Measurements from ENCODE around the gene AIF1. TPM values are rescaled to one million over a fixed set of nuclear protein-coding genes. Genes with fewer than 3 reads are reported as not detected.

Gene AIF1
- total RNA-seq, 1 donor from 2014 or later = not detected

GRCh38 chr6:31621320-31621939, 6.4 kb downstream of the AIF1 start:
- Mint-ChIP-seq H3K4me1 (peaks cover 35% of the 10 kb centered on the region), H3K27ac (ENCODE audit: unreplicated experiment) (peak overlapping the region; percentile 97), H3K36me3 (ENCODE audit: low read depth) (peaks cover 27% of the 10 kb centered on the region), H3K4me3 (peak overlapping the region; percentile 96), H3K27me3 (ENCODE audit: low read depth) (no peaks in the 10 kb centered on the region), H3K9me3 (no peaks in the 10 kb centered on the region)
- no peak for DNase-seq (ENCODE audit: low read depth, low spot score)
- TF ChIP-seq CTCF (conservative IDR thresholded peaks at IDR 0.05) = no peak

GRCh38 chr6:31621991-31622390, 7.0 kb downstream of the AIF1 start:
- no peak for TF ChIP-seq CTCF (conservative IDR thresholded peaks at IDR 0.05)
- peaks cover 29% of the 10 kb centered on the region for H3K36me3 Mint-ChIP-seq (ENCODE audit: low read depth)
- H3K27me3 Mint-ChIP-seq (ENCODE audit: low read depth) = no peaks in the 10 kb centered on the region
- H3K4me3 Mint-ChIP-seq = peak overlapping the region; percentile 96
- peaks cover 32% of the 10 kb centered on the region for H3K4me1 Mint-ChIP-seq
- H3K9me3 Mint-ChIP-seq = no peaks in the 10 kb centered on the region
- peak overlapping the region; percentile 97 for H3K27ac Mint-ChIP-seq (ENCODE audit: unreplicated experiment)
- DNase-seq (ENCODE audit: low read depth, low spot score) = no peak

GRCh38 chr6:31622684-31623091, 7.7 kb downstream of the AIF1 start:
- Mint-ChIP-seq H3K27me3 (ENCODE audit: low read depth) (no peaks in the 10 kb centered on the region), H3K36me3 (ENCODE audit: low read depth) (peaks cover 35% of the 10 kb centered on the region), H3K4me1 (peaks cover 31% of the 10 kb centered on the region), H3K9me3 (no peaks in the 10 kb centered on the region), H3K27ac (ENCODE audit: unreplicated experiment) (no peak overlapping the region), H3K4me3 (peak overlapping the region; percentile 96)
- no peak for DNase-seq (ENCODE audit: low read depth, low spot score)
- TF ChIP-seq CTCF (conservative IDR thresholded peaks at IDR 0.05) = no peak

GRCh38 chr6:31624070-31624469, 9.0 kb downstream of the AIF1 start:
- Mint-ChIP-seq H3K27ac (ENCODE audit: unreplicated experiment) (no peak overlapping the region), H3K36me3 (ENCODE audit: low read depth) (peaks cover 46% of the 10 kb centered on the region), H3K27me3 (ENCODE audit: low read depth) (no peaks in the 10 kb centered on the region), H3K9me3 (no peaks in the 10 kb centered on the region), H3K4me3 (peak overlapping the region; percentile 72), H3K4me1 (peaks cover 31% of the 10 kb centered on the region)
- no peak for TF ChIP-seq CTCF (conservative IDR thresholded peaks at IDR 0.05)
- DNase-seq (ENCODE audit: low read depth, low spot score) = no peak

- Mint-ChIP-seq H3K4me3 (peak overlapping the region; percentile 56), H3K36me3 (ENCODE audit: low read depth) (peaks cover 55% of the 10 kb centered on the region), H3K27me3 (ENCODE audit: low read depth) (no peaks in the 10 kb centered on the region), H3K4me1 (peaks cover 14% of the 10 kb centered on the region), H3K27ac (ENCODE audit: unreplicated experiment) (no peak overlapping the region), H3K9me3 (no peaks in the 10 kb centered on the region)
- no peak for DNase-seq (ENCODE audit: low read depth, low spot score)
- no peak for TF ChIP-seq CTCF (conservative IDR thresholded peaks at IDR 0.05)
Measured at GRCh38 chr6:31626952-31627351, 11.9 kb downstream of the AIF1 start.
